CD4-positive, alpha-beta T cell (primary cell): ENCODE results near the gene SLC2A6. TPM values are rescaled to one million over a fixed set of nuclear protein-coding genes. Genes with fewer than 3 reads are reported as not detected.

ENCODE experiments used
- ATAC-seq: fragments of 200-7000 bp; cut with Tn5 transposase; one replicate; pipeline ENCODE4 v1.10.0; 2022; ENCODE audit warnings: mild to moderate bottlenecking; ENCODE audit not compliant: poor library complexity
- CTCF ChIA-PET: fragments of 350-600 bp; sonication (Branson Sonifier 250); formaldehyde crosslinking; loops from one replicate; lab custom pipeline; 2021; ENCODE audit warnings: antibody characterized with exemption, inconsistent platforms; lab: Charles Lee
- POLR2A ChIA-PET: fragments of 350-600 bp; sonication (Branson Sonifier 250); formaldehyde crosslinking; loops from one replicate; lab custom pipeline; 2021; ENCODE audit warnings: antibody characterized with exemption, inconsistent platforms; lab: Charles Lee
- DNase-seq, 14 experiments: peaks; one replicate each; pipeline ENCODE4 v3.0.0-alpha.2; 2013 to 2020; ENCODE audit warnings: mixed read lengths in 2 of 14
- H3K27ac ChIP-seq, 2 donors: one replicate each; pipeline versions ENCODE4 v1.5.1 to v1.7.0; 2013; ENCODE audit warnings: low read length in 2 of 2, low read depth in 1 of 2, mild to moderate bottlenecking in 1 of 2
- H3K27me3 ChIP-seq, 2 experiments: 1 replicate in 1 of 2; 2 replicates in 1 of 2; pipeline versions ENCODE4 v1.6.1 to v1.7.0; 2013; ENCODE audit warnings: low read length in 2 of 2, control low read depth in 1 of 2, mild to moderate bottlenecking in 1 of 2, moderate library complexity in 1 of 2; ENCODE audit not compliant: insufficient read depth in 2 of 2, control insufficient read depth in 1 of 2
- H3K36me3 ChIP-seq: one replicate; pipeline ENCODE4 v1.6.1; 2013; ENCODE audit warnings: low read length, control low read depth; ENCODE audit not compliant: insufficient read depth
- H3K4me1 ChIP-seq: one replicate; pipeline ENCODE4 v1.6.1; 2013; ENCODE audit warnings: low read length, control low read depth; ENCODE audit not compliant: insufficient read depth
- H3K4me3 ChIP-seq: one replicate; pipeline ENCODE4 v1.5.1; 2013; ENCODE audit warnings: mild to moderate bottlenecking, low read length, moderate library complexity
- H3K9me3 ChIP-seq, 2 experiments: 1 replicate in 1 of 2; 2 replicates in 1 of 2; pipeline versions ENCODE4 v1.6.1 to v1.7.0; 2013; ENCODE audit warnings: low read length in 2 of 2, mild to moderate bottlenecking in 2 of 2, control low read depth in 1 of 2, moderate library complexity in 1 of 2; ENCODE audit not compliant: control insufficient read depth in 1 of 2, insufficient read depth in 1 of 2
- H3K27ac Mint-ChIP-seq: one replicate; pipeline ENCODE4 v1.8.0; 2020; ENCODE audit warnings: mixed read lengths
- H3K27me3 Mint-ChIP-seq: one replicate; pipeline ENCODE4 v1.8.0; 2021; ENCODE audit warnings: mixed read lengths
- H3K36me3 Mint-ChIP-seq: one replicate; pipeline ENCODE4 v1.8.0; 2021; ENCODE audit warnings: low read depth, mixed read lengths
- H3K4me1 Mint-ChIP-seq: one replicate; pipeline ENCODE4 v1.8.0; 2021; ENCODE audit warnings: low read depth, mixed read lengths
- H3K4me3 Mint-ChIP-seq: one replicate; pipeline ENCODE4 v1.8.0; 2020; ENCODE audit warnings: mild to moderate bottlenecking, mixed read lengths
- H3K9me3 Mint-ChIP-seq: one replicate; pipeline ENCODE4 v1.8.0; 2020; ENCODE audit warnings: mixed read lengths
- CTCF ChIP-seq: fragments of 200-600 bp; IDR thresholded peaks from one replicate; pipeline ENCODE4 v1.8.0; 2022; ENCODE audit warnings: antibody characterized with exemption, mild to moderate bottlenecking
- intact Hi-C, 2 experiments: fragments of 100-400 bp; cut with DNase I in 1 of 2; cut with micrococcal nuclease in 1 of 2; formaldehyde crosslinking; loops; one replicate each; pipeline versions ENCODE4 v1.15.1 to v1.9.0; 2023 to 2025; cut with DNase I, micrococcal nuclease
- total RNA-seq, 174 experiments: library from RNA in 2 of 174; stranded (reverse) in 2 of 174; gene quantifications; one replicate each; pipeline ENCODE4 v1.2.3 and lab custom pipeline; 2021 to 2026

SLC2A6 gene
- total RNA-seq, 2 experiments from 2014 or later = 1.8 to 3.2 TPM

- ChIA-PET CTCF (no interaction called here), POLR2A (no interaction called here)
- Histone ChIP-seq H3K27ac (no peak overlapping the region), H3K36me3 (no peaks in the 10 kb centered on the region), H3K4me1 (peaks cover 5% of the 10 kb centered on the region), H3K9me3 (no peaks in the 10 kb centered on the region), H3K4me3 (no peak overlapping the region), H3K27me3 (no peaks in the 10 kb centered on the region)
- Mint-ChIP-seq H3K4me3 (no peak overlapping the region), H3K36me3 (no peaks in the 10 kb centered on the region), H3K4me1 (no peaks in the 10 kb centered on the region), H3K27me3 (no peaks in the 10 kb centered on the region), H3K9me3 (no peaks in the 10 kb centered on the region), H3K27ac (no peak overlapping the region)
- DNase-seq (no peak), ATAC-seq (no peak)
- intact Hi-C loops = no loop called here
- TF ChIP-seq CTCF = no peak
Observed at GRCh38 chr9:133472753-133473378, 6.0 kb downstream of the SLC2A6 start.

GRCh38 chr9:133472277-133472645 is 6.6 kb downstream of the SLC2A6 start:
- CTCF ChIA-PET = no interaction called here
- ATAC-seq = no peak
- Mint-ChIP-seq H3K4me1 (no peaks in the 10 kb centered on the region), H3K27me3 (no peaks in the 10 kb centered on the region), H3K27ac (no peak overlapping the region), H3K9me3 (no peaks in the 10 kb centered on the region), H3K36me3 (no peaks in the 10 kb centered on the region), H3K4me3 (no peak overlapping the region)
- H3K9me3 ChIP-seq = no peaks in the 10 kb centered on the region
- no peaks in the 10 kb centered on the region for H3K27me3 ChIP-seq
- intact Hi-C loops = no loop called here
- no peak overlapping the region for H3K27ac ChIP-seq
- POLR2A ChIA-PET = no interaction called here
- no peak for DNase-seq
- peaks cover 5% of the 10 kb centered on the region for H3K4me1 ChIP-seq
- no peak for TF ChIP-seq CTCF
- H3K36me3 ChIP-seq = no peaks in the 10 kb centered on the region
- H3K4me3 ChIP-seq = no peak overlapping the region

- no peak for TF ChIP-seq CTCF
- no peak overlapping the region for H3K27ac ChIP-seq
- H3K9me3 Mint-ChIP-seq = no peaks in the 10 kb centered on the region
- H3K4me3 ChIP-seq = no peak overlapping the region
- H3K4me1 ChIP-seq = no peaks in the 10 kb centered on the region
- no peaks in the 10 kb centered on the region for H3K9me3 ChIP-seq
- no peaks in the 10 kb centered on the region for H3K27me3 ChIP-seq
- H3K36me3 Mint-ChIP-seq = no peaks in the 10 kb centered on the region
- ChIA-PET POLR2A (no interaction called here), CTCF (no interaction called here)
- H3K4me1 Mint-ChIP-seq = no peaks in the 10 kb centered on the region
- H3K27ac Mint-ChIP-seq = no peak overlapping the region
- intact Hi-C loops = no loop called here
- ATAC-seq (no peak), DNase-seq (no peak)
- H3K36me3 ChIP-seq = no peaks in the 10 kb centered on the region
- H3K27me3 Mint-ChIP-seq = no peaks in the 10 kb centered on the region
- no peak overlapping the region for H3K4me3 Mint-ChIP-seq
Observed at GRCh38 chr9:133471551-133472276, 7.2 kb downstream of the SLC2A6 start.
